OCI-LY1 (cell line): ENCODE results near the gene IRF2.

ENCODE experiments used
- H2AFZ ChIP-seq: fragments of 200-600 bp; sonication (generic), shearing (Covaris generic); 2 replicates; pipeline ENCODE4 v1.6.0; 2014; ENCODE audit warnings: antibody characterized with exemption, mild to moderate bottlenecking, low read length
- H3F3A ChIP-seq: fragments of 200-600 bp; sonication (generic), shearing (Covaris generic); 2 replicates; pipeline ENCODE4 v1.6.0; 2014; ENCODE audit warnings: mild to moderate bottlenecking, antibody characterized with exemption, low read length, moderate library complexity; ENCODE audit not compliant: insufficient read depth
- H3K27ac ChIP-seq: fragments of 200-600 bp; sonication (generic); 2 replicates; pipeline ENCODE4 v1.5.1; 2014; ENCODE audit warnings: low read length, mixed run types, mild to moderate bottlenecking, low read depth; ENCODE audit not compliant: poor library complexity, severe bottlenecking
- H3K27me3 ChIP-seq: fragments of 200-600 bp; sonication (generic); 2 replicates; pipeline ENCODE4 v1.6.0; 2014; ENCODE audit warnings: antibody characterized with exemption, mild to moderate bottlenecking, low read length, moderate library complexity; ENCODE audit not compliant: insufficient read depth
- H3K36me3 ChIP-seq: fragments of 200-600 bp; sonication (generic); 2 replicates; pipeline ENCODE4 v1.6.1; 2014; ENCODE audit warnings: mild to moderate bottlenecking, antibody characterized with exemption, low read length, moderate library complexity, mixed read lengths; ENCODE audit not compliant: insufficient read depth
- H3K4me1 ChIP-seq: fragments of 200-600 bp; sonication (generic); 2 replicates; pipeline ENCODE4 v1.5.1; 2014; ENCODE audit warnings: mild to moderate bottlenecking, low read length, moderate library complexity; ENCODE audit not compliant: insufficient read depth, severe bottlenecking
- H3K4me2 ChIP-seq: fragments of 200-600 bp; sonication (generic), shearing (Covaris generic); 2 replicates; pipeline ENCODE4 v1.6.1; 2014; ENCODE audit warnings: low read length
- H3K4me3 ChIP-seq: fragments of 200-600 bp; sonication (generic); 2 replicates; pipeline ENCODE4 v1.5.1; 2014; ENCODE audit warnings: low read length, low read depth, mild to moderate bottlenecking, mixed read lengths; ENCODE audit not compliant: poor library complexity, severe bottlenecking
- H3K79me2 ChIP-seq: fragments of 200-600 bp; shearing (Covaris generic); 2 replicates; pipeline ENCODE4 v1.6.1; 2016; ENCODE audit warnings: mixed run types, low read length, mixed read lengths; ENCODE audit not compliant: insufficient read depth
- H3K9ac ChIP-seq: fragments of 200-600 bp; sonication (generic), shearing (Covaris generic); 2 replicates; pipeline ENCODE4 v1.6.1; 2014; ENCODE audit warnings: mild to moderate bottlenecking, low read length, mixed read lengths
- H3K9me2 ChIP-seq: fragments of 200-600 bp; sonication (generic), shearing (Covaris generic); 2 replicates; pipeline ENCODE4 v1.6.1; 2014; ENCODE audit warnings: low read depth, mild to moderate bottlenecking, low read length, mixed read lengths
- H3K9me3 ChIP-seq: fragments of 200-600 bp; shearing (Covaris generic); 2 replicates; pipeline ENCODE4 v1.6.1; 2014; ENCODE audit warnings: low read length, mixed read lengths
- H4K20me1 ChIP-seq: fragments of 200-600 bp; sonication (generic), shearing (Covaris generic); 2 replicates; pipeline ENCODE4 v1.6.0; 2016; ENCODE audit warnings: mild to moderate bottlenecking, low read length; ENCODE audit not compliant: insufficient read depth
- EZH2 ChIP-seq: fragments of 200-600 bp; sonication (generic), shearing (Covaris generic); IDR thresholded peaks from 2 replicates; pipeline ENCODE4 v1.8.0; 2017; ENCODE audit warnings: borderline replicate concordance, mixed run types, mild to moderate bottlenecking, antibody characterized with exemption, low read length, moderate library complexity, mixed read lengths
- TF ChIP-seq, protein P1 (sequence below): fragments of 200-600 bp; sonication (generic), shearing (Covaris generic); IDR thresholded peaks from 2 replicates; pipeline ENCODE4 v1.5.1; 2017; ENCODE audit warnings: mild to moderate bottlenecking, antibody characterized with exemption, low read length, moderate library complexity, mixed read lengths

IRF2 gene

DNA sequence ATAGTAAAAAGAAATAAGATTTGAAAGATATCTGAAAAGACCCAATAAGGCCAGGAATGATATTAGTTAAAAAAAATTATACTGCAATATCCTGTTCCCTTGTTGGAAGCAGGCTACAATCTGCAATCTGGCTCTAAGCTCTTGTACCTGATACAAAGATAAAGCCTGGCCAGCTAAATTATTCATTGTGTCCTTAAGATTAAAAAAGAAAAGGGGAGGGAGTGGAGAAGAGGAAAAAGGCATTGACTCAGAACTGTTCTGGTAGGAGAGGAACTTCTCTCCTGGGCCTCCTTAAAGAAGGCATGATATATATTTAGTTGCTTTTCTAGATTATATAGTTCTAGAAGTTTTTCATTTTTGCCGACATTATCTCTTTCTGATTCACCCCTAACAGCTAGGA, 46.7 kb downstream of the IRF2 start:
- Histone ChIP-seq H3K36me3 (peaks cover 50% of the 10 kb centered on the region), H3K79me2 (0 out of 2 replicates have a peak, but pooled peaks cover 2% of the 10 kb centered on the region), H3K27me3 (no peaks in the 10 kb centered on the region), H2AFZ (no peak overlapping the region), H4K20me1 (no peaks in the 10 kb centered on the region), H3K9me2 (no peaks in the 10 kb centered on the region), H3K27ac (no peak overlapping the region), H3K4me1 (no peaks in the 10 kb centered on the region), H3K9ac (no peak overlapping the region), H3F3A (no peaks in the 10 kb centered on the region), H3K9me3 (peaks cover 2% of the 10 kb centered on the region), H3K4me2 (no peak overlapping the region), H3K4me3 (no peak overlapping the region)
- no peak for TF ChIP-seq EZH2
- TF ChIP-seq, protein P1, sequence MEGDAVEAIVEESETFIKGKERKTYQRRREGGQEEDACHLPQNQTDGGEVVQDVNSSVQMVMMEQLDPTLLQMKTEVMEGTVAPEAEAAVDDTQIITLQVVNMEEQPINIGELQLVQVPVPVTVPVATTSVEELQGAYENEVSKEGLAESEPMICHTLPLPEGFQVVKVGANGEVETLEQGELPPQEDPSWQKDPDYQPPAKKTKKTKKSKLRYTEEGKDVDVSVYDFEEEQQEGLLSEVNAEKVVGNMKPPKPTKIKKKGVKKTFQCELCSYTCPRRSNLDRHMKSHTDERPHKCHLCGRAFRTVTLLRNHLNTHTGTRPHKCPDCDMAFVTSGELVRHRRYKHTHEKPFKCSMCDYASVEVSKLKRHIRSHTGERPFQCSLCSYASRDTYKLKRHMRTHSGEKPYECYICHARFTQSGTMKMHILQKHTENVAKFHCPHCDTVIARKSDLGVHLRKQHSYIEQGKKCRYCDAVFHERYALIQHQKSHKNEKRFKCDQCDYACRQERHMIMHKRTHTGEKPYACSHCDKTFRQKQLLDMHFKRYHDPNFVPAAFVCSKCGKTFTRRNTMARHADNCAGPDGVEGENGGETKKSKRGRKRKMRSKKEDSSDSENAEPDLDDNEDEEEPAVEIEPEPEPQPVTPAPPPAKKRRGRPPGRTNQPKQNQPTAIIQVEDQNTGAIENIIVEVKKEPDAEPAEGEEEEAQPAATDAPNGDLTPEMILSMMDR, result no peak

- Histone ChIP-seq H3K79me2 (0 out of 2 replicates have a peak, but pooled peaks cover 7% of the 10 kb centered on the region), H3K9ac (no peak overlapping the region), H3F3A (no peaks in the 10 kb centered on the region), H3K27me3 (no peaks in the 10 kb centered on the region), H3K4me1 (peaks cover 2% of the 10 kb centered on the region), H3K4me3 (no peak overlapping the region), H3K36me3 (peaks cover 56% of the 10 kb centered on the region), H2AFZ (no peak overlapping the region), H3K9me2 (no peaks in the 10 kb centered on the region), H3K9me3 (peaks cover 6% of the 10 kb centered on the region), H3K4me2 (no peak overlapping the region), H4K20me1 (no peaks in the 10 kb centered on the region), H3K27ac (no peak overlapping the region)
- no peak for TF ChIP-seq EZH2
- TF ChIP-seq, protein P1, result no peak
These were observed 47.3 kb downstream of the IRF2 start for GRCh38 chr4:184427093-184427492.

GRCh38 chr4:184424993-184425758, 49.2 kb downstream of the IRF2 start:
- no peaks in the 10 kb centered on the region for H4K20me1 ChIP-seq
- H3K4me2 ChIP-seq, result no peak overlapping the region
- H2AFZ ChIP-seq, result no peak overlapping the region
- no peaks in the 10 kb centered on the region for H3K9me2 ChIP-seq
- no peak overlapping the region for H3K4me3 ChIP-seq
- no peak overlapping the region for H3K27ac ChIP-seq
- no peak overlapping the region for H3K9ac ChIP-seq
- H3K36me3 ChIP-seq, result peaks cover 61% of the 10 kb centered on the region
- H3K79me2 ChIP-seq, result 0 out of 2 replicates have a peak, but pooled peaks cover 7% of the 10 kb centered on the region
- H3K27me3 ChIP-seq, result no peaks in the 10 kb centered on the region
- no peaks in the 10 kb centered on the region for H3F3A ChIP-seq
- peaks cover 19% of the 10 kb centered on the region for H3K4me1 ChIP-seq
- H3K9me3 ChIP-seq, result peaks cover 6% of the 10 kb centered on the region
- no peak for TF ChIP-seq EZH2
- TF ChIP-seq, protein P1, result no peak
